SW480 (cell line): Measurements from ENCODE around the gene RBM8A.
"Not testable (repeated sequence)": the region's sequence is repeated elsewhere in the genome, so short reads cannot be mapped to it uniquely, and the experiment has no call there.

ENCODE experiments used
- DNase-seq: peaks from one replicate; pipeline ENCODE4 v3.0.0-alpha.2; 2016; ENCODE audit warnings: low spot score

The RBM8A gene

DNA sequence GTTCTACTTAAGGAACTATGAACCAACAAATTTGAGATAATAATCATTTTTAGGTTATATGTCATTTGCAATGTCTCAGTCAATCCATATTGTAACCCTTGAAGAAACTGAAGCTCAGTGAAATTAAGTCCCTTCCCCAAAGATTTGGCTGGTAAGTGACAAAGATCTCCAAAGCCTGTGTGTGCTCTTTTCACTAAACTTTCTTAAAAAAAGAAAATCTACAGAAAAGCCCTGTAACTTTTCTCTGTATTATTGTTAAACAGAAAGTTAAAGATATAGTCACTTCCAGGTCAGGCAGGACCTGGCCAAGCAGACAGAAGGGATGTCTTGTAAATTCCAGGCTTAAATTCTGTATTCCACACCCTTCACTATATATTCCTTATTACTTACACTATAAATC lies 29.1 kb upstream of the RBM8A start:
- DNase-seq: no peak

- no peak for DNase-seq
These were observed 28.2 kb upstream of the RBM8A start for GRCh38 chr1:145955436-145955835.

DNA sequence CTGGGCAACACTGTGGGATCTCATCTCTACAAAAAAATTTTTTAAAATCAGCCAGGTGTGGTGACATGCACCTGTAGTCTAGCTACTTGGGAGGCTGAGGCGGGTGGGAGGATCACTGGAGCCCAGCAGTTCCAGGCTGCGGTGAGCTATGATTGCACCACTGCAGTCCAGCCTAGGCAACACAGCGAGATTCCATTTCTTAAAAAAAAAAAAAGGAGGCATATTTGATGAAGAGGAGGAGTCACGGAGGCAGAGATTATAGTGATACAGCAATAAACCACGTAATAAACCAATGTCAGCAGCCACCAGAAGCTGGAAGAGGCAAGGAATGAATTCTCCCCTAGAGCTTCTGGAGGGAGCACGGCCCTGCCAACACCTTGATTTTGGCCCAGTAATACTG lies 26.6 kb upstream of the RBM8A start:
- no peak for DNase-seq

GRCh38 chr1:145952903-145953302 lies 25.6 kb upstream of the RBM8A start:
- no peak for DNase-seq

DNA sequence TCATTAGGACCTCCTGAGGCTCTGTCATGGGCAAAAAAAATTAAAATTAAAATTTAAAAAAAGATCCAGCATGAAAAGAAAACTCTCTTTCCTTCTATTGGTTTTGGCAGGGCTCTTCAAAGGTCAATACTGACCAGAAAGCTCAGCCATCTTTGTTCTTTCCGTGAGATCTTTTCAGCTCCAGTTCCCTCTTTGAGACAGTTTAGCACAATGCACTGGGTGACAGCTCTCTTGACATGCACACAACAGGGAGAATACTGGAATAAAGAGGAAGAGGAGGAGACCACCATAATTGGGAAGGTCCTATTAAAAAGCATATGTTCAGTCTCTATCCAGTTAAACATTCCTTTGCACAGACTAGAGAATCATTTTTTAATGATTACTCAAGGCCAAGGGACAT lies 24.2 kb upstream of the RBM8A start:
- DNase-seq: no peak

DNA sequence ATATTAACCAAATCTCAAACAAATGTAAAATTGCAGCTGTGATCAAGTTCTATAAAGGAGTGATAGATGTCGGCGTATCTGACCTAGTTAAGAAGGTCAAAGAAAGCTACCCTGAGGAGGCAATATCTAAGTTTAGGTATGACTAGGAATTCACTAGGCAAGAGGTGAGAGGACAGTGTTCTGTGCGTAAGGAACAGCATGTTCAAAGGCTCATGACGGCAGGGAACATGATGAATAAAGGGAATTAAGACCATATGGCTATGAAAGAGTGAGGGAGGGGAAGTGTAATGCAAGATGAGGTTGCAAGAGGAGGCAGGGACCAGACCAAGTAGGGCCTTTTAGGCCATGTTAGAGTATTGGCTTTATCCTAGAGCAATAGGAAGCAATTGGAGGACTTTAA lies 21.9 kb upstream of the RBM8A start:
- no peak for DNase-seq

DNA sequence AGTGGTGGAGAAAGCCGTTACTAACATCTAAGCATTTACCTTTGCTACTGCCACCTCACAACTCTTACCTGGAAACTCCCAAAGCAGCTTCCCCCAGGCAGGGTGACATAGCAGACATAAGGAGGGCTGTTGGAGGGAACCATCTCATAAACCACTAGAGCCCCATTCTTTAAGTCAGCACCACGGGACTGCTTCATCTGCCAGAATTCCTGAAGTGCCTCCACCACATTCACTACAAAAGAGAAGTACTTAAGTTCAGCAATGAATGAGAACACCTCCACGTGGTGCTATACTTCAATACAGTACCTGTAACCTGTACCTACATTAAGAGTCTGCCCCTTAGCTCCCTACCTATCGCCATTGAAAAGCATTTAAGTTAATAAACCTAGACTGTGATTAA lies 20.3 kb upstream of the RBM8A start:
- DNase-seq: no peak

- DNase-seq: no peak
These were observed 19.2 kb upstream of the RBM8A start for GRCh38 chr1:145946477-145946986.

DNA sequence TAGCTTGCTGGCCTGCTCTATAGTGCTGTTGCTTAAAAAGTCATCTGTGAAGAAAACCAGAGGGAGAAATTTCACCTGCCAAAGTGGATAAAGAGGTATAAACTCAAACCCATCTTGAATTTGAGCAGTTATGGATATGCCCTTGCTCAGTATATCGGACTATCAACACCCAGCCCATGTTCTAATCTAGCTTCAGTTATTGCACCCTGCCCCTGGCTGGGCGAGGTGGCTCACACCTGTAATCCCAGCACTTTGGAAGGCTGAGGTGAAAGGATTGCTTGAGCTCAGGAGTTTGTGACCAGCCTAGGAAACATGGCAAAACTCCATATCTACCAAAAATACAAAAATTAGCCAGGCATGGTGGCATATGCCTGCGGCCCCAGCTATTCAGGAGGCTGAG lies 17.2 kb upstream of the RBM8A start:
- no peak for DNase-seq

DNA sequence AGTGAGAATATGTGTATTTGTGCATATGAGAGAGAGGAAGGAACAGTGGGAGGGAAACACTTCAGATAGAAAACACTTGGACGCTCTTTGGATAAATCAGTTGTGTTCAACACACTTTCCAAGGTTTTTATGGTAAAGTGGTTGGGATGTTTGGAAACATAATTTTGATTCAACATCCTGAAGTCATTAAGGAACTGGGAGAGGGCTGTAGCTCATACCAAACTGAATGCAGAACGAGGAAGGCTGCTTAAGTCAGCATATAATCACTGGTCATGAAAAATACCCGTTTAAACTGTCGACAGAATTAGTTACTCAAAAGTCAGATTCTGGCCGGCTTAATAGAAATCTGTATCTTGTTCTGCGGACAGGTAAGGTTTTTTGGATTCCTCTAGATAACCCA lies 15.6 kb upstream of the RBM8A start:
- no peak for DNase-seq

DNA sequence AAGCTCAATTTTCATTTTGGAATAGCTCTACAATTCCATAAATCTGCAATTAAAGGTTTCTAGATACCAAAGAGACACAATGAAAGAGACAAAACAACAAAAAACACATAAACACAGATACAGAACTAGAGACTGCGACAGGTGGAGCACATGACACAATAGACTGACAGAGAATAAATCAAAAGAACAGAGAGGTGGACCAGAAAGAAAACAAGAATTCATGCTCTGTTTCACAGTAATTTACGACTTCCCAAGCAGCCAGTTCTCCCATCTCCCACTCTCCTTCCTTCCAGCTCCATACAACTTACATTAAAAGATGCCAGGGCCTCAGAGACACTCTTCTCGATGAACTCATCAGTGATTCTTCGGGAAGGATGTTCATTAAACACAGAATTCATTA lies 15.1 kb upstream of the RBM8A start:
- no peak for DNase-seq

DNA sequence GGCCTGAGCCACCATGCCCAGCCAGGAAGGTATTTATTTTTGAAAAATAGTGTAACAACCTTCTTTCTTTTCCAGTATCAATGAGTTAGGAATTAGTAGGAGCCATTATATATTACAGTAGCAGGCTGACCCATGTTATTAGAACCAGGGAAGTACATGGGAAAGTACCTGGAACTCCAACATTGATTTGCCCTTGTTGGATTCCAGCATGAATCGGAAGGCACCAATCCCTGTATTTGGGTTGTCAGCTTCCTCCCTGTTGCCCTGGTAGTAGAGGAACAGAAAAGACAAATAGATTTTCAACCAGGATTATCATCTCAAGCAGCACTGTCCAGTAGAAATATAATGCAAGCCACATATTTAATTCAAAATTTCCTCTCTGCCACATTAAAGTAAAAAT lies 10.2 kb upstream of the RBM8A start:
- DNase-seq: no peak

DNA sequence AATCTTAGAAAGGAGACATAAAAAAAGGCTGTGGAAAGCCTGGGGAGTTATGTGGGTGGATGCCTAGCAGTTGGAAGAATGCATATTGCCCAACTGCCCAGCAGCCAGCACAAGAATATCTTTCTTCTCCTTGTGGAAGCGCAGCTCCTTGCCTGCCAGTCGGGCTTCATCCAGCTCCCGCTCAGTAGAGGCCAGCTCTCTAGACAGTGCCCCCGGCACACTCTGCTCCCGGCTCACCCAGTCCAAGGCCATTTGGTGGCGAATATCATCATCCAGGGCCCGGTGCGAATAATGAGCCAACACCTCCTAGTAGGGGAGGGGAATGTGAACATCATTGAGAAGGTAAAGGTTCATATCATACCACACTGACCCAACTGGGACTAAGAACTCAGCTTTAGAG lies 9.0 kb upstream of the RBM8A start:
- DNase-seq: no peak

DNA sequence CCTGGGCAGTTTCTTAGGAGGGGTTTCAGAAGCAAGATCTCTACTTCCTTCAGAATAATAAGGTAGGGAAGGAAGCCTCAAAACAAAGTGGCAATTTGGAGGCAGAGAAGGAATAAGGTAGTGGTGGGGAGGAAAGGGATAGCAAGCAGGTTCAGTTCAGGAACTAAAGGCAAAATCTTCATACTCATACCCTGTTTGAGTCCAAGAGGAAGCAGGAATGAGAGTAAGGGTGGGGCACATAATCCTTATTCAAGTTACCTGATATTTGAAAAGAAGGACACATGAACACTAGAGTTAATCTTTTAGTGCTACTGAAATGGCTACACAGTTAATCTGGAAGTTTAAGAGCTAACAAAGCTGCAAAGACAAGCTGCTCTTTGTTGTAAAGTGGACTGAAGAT lies 8.4 kb upstream of the RBM8A start:
- DNase-seq: no peak

- DNase-seq: not testable (repeated sequence)
These were observed 5.3 kb upstream of the RBM8A start for GRCh38 chr1:145932522-145933009.

GRCh38 chr1:145927916-145928643 lies 796 bp upstream of the RBM8A start:
- no peak for DNase-seq

GRCh38 chr1:145926686-145927062 lies 610 bp downstream of the RBM8A start:
- DNase-seq: no peak

GRCh38 chr1:145922266-145922665 lies 5.0 kb downstream of the RBM8A start:
- DNase-seq: no peak

DNA sequence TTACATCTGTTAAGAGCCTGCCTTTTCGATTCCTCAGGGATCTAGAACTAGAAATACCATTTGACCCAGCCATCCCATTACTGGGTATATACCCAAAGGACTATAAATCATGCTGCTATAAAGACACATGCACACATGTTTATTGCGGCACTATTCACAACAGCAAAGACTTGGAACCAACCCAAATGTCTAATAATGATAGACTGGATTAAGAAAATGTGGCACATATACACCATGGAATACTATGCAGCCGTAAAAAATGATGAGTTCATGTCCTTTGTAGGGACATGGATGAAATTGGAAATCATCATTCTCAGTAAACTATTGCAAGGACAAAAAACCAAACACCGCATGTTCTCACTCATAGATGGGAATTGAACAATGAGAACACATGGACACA lies 7.0 kb downstream of the RBM8A start:
- DNase-seq: not testable (repeated sequence)

GRCh38 chr1:145918992-145919939 lies 8.0 kb downstream of the RBM8A start:
- peak; percentile 80 for DNase-seq

GRCh38 chr1:145918144-145918991 lies 8.9 kb downstream of the RBM8A start, which contains the start of gene PEX11B:
PEX11B (minus strand) TSS chr1:145918717; CDS start chr1:145918688, 29 bp downstream.
- DNase-seq: peak; percentile 72

DNA sequence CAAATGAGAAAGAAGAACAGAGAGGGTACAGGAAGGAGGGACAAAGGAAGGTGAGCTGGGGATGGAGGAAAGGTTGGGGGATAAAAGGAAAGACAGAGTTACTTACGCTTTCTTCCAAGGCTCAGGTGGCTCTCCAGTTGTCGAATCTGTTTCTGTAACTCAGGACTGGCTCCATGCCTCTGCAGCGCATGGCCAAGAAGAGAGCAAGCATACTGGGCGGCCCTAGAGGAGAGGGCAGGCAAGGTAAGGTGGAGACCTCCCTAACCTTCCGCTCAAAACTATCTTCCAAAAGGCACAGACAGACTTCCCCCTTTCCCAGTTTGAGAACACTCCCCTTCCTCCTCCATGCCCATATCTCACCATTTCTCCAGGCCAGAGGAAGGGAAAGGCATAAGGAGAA lies 9.7 kb downstream of the RBM8A start:
- DNase-seq: no peak
